HEK293 (cell line): ENCODE measurements around the gene PIANP.

Experiments used
- BCL11A ChIP-seq: fragments of 450-650 bp; formaldehyde crosslinking; IDR thresholded peaks from 2 replicates; pipeline ENCODE4 v1.5.1; 2016; ENCODE audit warnings: low read depth, missing biosample characterization, missing genetic modification characterization
- BCL11B ChIP-seq: fragments of 450-650 bp; formaldehyde crosslinking; IDR thresholded peaks from 2 replicates; pipeline ENCODE4 v1.5.1; 2016; ENCODE audit warnings: low read depth, missing biosample characterization, missing genetic modification characterization
- GLIS1 ChIP-seq: fragments of 450-650 bp; formaldehyde crosslinking; IDR thresholded peaks from 2 replicates; pipeline ENCODE4 v1.5.1; 2016; ENCODE audit warnings: missing biosample characterization, missing genetic modification characterization
- KLF10 ChIP-seq: fragments of 450-650 bp; IDR thresholded peaks from 2 replicates; pipeline ENCODE4 v1.5.1; 2018; ENCODE audit warnings: missing biosample characterization, mild to moderate bottlenecking, missing genetic modification characterization
- SCRT1 ChIP-seq: fragments of 450-650 bp; formaldehyde crosslinking; IDR thresholded peaks from 2 replicates; pipeline ENCODE4 v1.5.1; 2016; ENCODE audit warnings: missing biosample characterization, missing genetic modification characterization, borderline replicate concordance
- SP3 ChIP-seq: fragments of 450-650 bp; formaldehyde crosslinking; IDR thresholded peaks from 2 replicates; pipeline ENCODE4 v1.5.1; 2016; ENCODE audit warnings: missing biosample characterization, missing genetic modification characterization
- TCF7L2 ChIP-seq: IDR thresholded peaks from 2 replicates; pipeline ENCODE4 v1.6.1; 2011; ENCODE audit warnings: low read depth, mild to moderate bottlenecking, inconsistent platforms, low read length, moderate library complexity, borderline replicate concordance
- WT1 ChIP-seq: fragments of 450-650 bp; formaldehyde crosslinking; IDR thresholded peaks from 2 replicates; pipeline ENCODE4 v1.5.1; 2016; ENCODE audit warnings: missing biosample characterization, missing genetic modification characterization
- ZBTB1 ChIP-seq: fragments of 450-650 bp; formaldehyde crosslinking; IDR thresholded peaks from 2 replicates; pipeline ENCODE4 v1.5.1; 2016; ENCODE audit warnings: missing biosample characterization, missing genetic modification characterization
- ZBTB17 ChIP-seq: fragments of 450-650 bp; formaldehyde crosslinking; IDR thresholded peaks from 2 replicates; pipeline ENCODE4 v1.5.1; 2016; ENCODE audit warnings: missing biosample characterization, missing genetic modification characterization
- ZFP37 ChIP-seq: fragments of 450-650 bp; formaldehyde crosslinking; IDR thresholded peaks from 2 replicates; pipeline ENCODE4 v1.5.1; 2016; ENCODE audit warnings: missing biosample characterization, missing genetic modification characterization
- ZNF10 ChIP-seq: fragments of 450-650 bp; formaldehyde crosslinking; IDR thresholded peaks from 2 replicates; pipeline ENCODE4 v1.5.1; 2017; ENCODE audit warnings: missing biosample characterization, missing genetic modification characterization
- ZNF146 ChIP-seq: fragments of 450-650 bp; formaldehyde crosslinking; IDR thresholded peaks from 2 replicates; pipeline ENCODE4 v1.5.1; 2016; ENCODE audit warnings: missing biosample characterization, missing genetic modification characterization
- ZNF2 ChIP-seq: fragments of 450-650 bp; formaldehyde crosslinking; IDR thresholded peaks from 2 replicates; pipeline ENCODE4 v1.5.1; 2016; ENCODE audit warnings: missing biosample characterization, missing genetic modification characterization
- ZNF202 ChIP-seq: fragments of 450-650 bp; formaldehyde crosslinking; IDR thresholded peaks from 2 replicates; pipeline ENCODE4 v1.5.1; 2016; ENCODE audit warnings: missing biosample characterization, missing genetic modification characterization, borderline replicate concordance
- ZNF404 ChIP-seq: fragments of 450-650 bp; formaldehyde crosslinking; IDR thresholded peaks from 2 replicates; pipeline ENCODE4 v1.5.1; 2017; ENCODE audit warnings: missing biosample characterization, missing genetic modification characterization
- ZNF416 ChIP-seq: fragments of 450-650 bp; formaldehyde crosslinking; IDR thresholded peaks from 2 replicates; pipeline ENCODE4 v1.5.1; 2016; ENCODE audit warnings: missing biosample characterization, missing genetic modification characterization
- ZNF501 ChIP-seq: fragments of 450-650 bp; formaldehyde crosslinking; IDR thresholded peaks from 2 replicates; pipeline ENCODE4 v1.5.1; 2016; ENCODE audit warnings: missing biosample characterization, missing genetic modification characterization
- ZNF555 ChIP-seq: fragments of 450-650 bp; formaldehyde crosslinking; conservative IDR thresholded peaks from 2 replicates; pipeline ENCODE4 v1.5.1; 2017; ENCODE audit warnings: missing biosample characterization, mild to moderate bottlenecking, missing genetic modification characterization, inconsistent platforms
- ZNF561 ChIP-seq: fragments of 450-650 bp; IDR thresholded peaks from 2 replicates; pipeline ENCODE4 v1.5.1; 2018; ENCODE audit warnings: missing biosample characterization, missing genetic modification characterization, borderline replicate concordance
- ZNF571 ChIP-seq: fragments of 450-650 bp; formaldehyde crosslinking; IDR thresholded peaks from 2 replicates; pipeline ENCODE4 v1.5.0; 2017; ENCODE audit warnings: missing biosample characterization, missing genetic modification characterization
- ZSCAN30 ChIP-seq: fragments of 450-650 bp; IDR thresholded peaks from 2 replicates; pipeline ENCODE4 v1.5.1; 2018; ENCODE audit warnings: missing biosample characterization, mild to moderate bottlenecking, missing genetic modification characterization, moderate library complexity
- TF ChIP-seq, protein P1 (sequence below): fragments of 450-650 bp; formaldehyde crosslinking; IDR thresholded peaks from 2 replicates; pipeline ENCODE4 v1.5.1; 2016; ENCODE audit warnings: missing biosample characterization, missing genetic modification characterization
- TF ChIP-seq, protein P2 (sequence below): fragments of 450-650 bp; formaldehyde crosslinking; IDR thresholded peaks from 2 replicates; pipeline ENCODE4 v1.5.1; 2016; ENCODE audit warnings: missing biosample characterization, missing genetic modification characterization
- TF ChIP-seq, protein P3 (sequence below): fragments of 450-650 bp; formaldehyde crosslinking; IDR thresholded peaks from 2 replicates; pipeline ENCODE4 v1.5.1; 2016; ENCODE audit warnings: missing biosample characterization, missing genetic modification characterization
- TF ChIP-seq, protein P4 (sequence below): fragments of 450-650 bp; formaldehyde crosslinking; IDR thresholded peaks from 2 replicates; pipeline ENCODE4 v1.5.1; 2017; ENCODE audit warnings: missing biosample characterization, missing genetic modification characterization
- TF ChIP-seq, protein P5 (sequence below): fragments of 450-650 bp; formaldehyde crosslinking; IDR thresholded peaks from 2 replicates; pipeline ENCODE4 v1.5.1; 2016; ENCODE audit warnings: missing biosample characterization, missing genetic modification characterization
- TF ChIP-seq, protein P6 (sequence below): fragments of 450-650 bp; formaldehyde crosslinking; IDR thresholded peaks from 2 replicates; pipeline ENCODE4 v1.5.1; 2016; ENCODE audit warnings: missing biosample characterization, missing genetic modification characterization
- TF ChIP-seq, protein P7 (sequence below): fragments of 450-650 bp; formaldehyde crosslinking; IDR thresholded peaks from 2 replicates; pipeline ENCODE4 v1.5.1; 2016; ENCODE audit warnings: missing biosample characterization, missing genetic modification characterization

Gene PIANP

DNA sequence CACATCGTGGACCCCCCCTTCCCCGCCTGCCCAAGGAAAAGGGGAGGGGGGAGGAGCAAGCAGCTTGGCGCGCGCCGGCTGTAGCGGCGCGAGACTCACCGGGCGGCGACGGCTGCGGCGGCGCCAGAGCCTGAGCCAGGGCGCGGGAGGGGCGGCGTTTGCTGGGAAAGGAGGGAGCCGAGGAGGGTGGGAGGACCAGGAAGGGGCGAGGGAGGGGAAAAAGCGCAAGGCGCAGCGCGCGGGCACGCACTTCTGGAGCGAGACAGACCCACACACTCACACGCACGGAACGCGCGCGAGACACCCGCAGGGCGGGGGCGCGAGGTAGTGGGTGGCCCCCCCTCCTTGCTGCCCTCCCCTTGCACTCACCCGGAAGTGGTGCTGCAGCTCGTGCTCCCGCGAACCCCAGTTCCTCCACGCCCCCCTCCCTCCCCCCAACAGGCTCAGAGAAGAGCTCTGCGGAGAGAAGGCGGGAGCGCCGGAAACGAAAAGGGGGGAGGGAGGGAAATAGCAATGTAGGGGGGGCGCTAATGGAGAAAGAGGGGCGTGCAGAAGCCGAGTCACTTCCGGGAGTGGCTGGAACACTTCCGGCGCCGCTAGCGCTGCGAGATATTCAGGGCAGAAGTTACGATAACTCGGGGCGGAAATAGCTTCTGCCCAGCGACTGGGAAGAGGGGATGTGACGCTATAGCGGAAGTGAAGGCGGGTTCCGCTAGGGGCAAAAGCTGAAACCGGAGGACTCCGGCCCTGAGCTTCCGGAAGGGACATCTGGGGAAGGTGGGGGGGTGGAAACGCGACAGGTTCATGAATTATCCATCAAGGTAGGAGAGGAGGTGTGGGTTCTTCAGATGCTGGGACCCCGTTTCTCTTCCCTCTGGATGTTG is 11.4 kb downstream of the PIANP start, which contains the start of gene ZNF384 (continued):
- peak; percentile 96 for TF ChIP-seq SP3 (tag by site-specific recombination)
- TF ChIP-seq ZNF146, result peak; percentile 4; the same call in 1 of the 2 replicates
- TF ChIP-seq ZNF2, result peak; percentile 59; the same call in 1 of the 2 replicates
- TF ChIP-seq GLIS1, result peak; percentile 59; the same call in 1 of the 2 replicates
- TF ChIP-seq, protein P1, sequence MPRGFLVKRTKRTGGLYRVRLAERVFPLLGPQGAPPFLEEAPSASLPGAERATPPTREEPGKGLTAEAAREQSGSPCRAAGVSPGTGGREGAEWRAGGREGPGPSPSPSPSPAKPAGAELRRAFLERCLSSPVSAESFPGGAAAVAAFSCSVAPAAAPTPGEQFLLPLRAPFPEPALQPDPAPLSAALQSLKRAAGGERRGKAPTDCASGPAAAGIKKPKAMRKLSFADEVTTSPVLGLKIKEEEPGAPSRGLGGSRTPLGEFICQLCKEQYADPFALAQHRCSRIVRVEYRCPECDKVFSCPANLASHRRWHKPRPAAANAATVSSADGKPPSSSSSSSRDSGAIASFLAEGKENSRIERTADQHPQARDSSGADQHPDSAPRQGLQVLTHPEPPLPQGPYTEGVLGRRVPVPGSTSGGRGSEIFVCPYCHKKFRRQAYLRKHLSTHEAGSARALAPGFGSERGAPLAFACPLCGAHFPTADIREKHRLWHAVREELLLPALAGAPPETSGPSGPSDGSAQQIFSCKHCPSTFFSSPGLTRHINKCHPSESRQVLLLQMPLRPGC (tag by site-specific recombination), result peak; percentile 71; the same call in 1 of the 2 replicates
- TF ChIP-seq ZNF202 (tag by site-specific recombination), result no peak
- TF ChIP-seq ZNF404 (tag by site-specific recombination), result no peak
- TF ChIP-seq, protein P2, sequence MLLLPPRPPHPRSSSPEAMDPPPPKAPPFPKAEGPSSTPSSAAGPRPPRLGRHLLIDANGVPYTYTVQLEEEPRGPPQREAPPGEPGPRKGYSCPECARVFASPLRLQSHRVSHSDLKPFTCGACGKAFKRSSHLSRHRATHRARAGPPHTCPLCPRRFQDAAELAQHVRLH (tag by site-specific recombination), result peak; percentile 98
- TF ChIP-seq ZNF561 (tag by site-specific recombination), result peak; percentile 63
- no peak for TF ChIP-seq BCL11A (tag by site-specific recombination)
- TF ChIP-seq ZNF416, result no peak
- TF ChIP-seq, protein P3, sequence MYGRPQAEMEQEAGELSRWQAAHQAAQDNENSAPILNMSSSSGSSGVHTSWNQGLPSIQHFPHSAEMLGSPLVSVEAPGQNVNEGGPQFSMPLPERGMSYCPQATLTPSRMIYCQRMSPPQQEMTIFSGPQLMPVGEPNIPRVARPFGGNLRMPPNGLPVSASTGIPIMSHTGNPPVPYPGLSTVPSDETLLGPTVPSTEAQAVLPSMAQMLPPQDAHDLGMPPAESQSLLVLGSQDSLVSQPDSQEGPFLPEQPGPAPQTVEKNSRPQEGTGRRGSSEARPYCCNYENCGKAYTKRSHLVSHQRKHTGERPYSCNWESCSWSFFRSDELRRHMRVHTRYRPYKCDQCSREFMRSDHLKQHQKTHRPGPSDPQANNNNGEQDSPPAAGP (tag by site-specific recombination), result peak; percentile 93
- peak; percentile 81 for TF ChIP-seq WT1 (tag by site-specific recombination)
- TF ChIP-seq KLF10 (tag by site-specific recombination), result peak; percentile 89
- TF ChIP-seq ZNF501 (tag by site-specific recombination), result peak; percentile 69
- TF ChIP-seq, protein P4, sequence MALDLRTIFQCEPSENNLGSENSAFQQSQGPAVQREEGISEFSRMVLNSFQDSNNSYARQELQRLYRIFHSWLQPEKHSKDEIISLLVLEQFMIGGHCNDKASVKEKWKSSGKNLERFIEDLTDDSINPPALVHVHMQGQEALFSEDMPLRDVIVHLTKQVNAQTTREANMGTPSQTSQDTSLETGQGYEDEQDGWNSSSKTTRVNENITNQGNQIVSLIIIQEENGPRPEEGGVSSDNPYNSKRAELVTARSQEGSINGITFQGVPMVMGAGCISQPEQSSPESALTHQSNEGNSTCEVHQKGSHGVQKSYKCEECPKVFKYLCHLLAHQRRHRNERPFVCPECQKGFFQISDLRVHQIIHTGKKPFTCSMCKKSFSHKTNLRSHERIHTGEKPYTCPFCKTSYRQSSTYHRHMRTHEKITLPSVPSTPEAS (tag by site-specific recombination), result no peak; the same call in none of the 2 replicates
- TF ChIP-seq, protein P5, sequence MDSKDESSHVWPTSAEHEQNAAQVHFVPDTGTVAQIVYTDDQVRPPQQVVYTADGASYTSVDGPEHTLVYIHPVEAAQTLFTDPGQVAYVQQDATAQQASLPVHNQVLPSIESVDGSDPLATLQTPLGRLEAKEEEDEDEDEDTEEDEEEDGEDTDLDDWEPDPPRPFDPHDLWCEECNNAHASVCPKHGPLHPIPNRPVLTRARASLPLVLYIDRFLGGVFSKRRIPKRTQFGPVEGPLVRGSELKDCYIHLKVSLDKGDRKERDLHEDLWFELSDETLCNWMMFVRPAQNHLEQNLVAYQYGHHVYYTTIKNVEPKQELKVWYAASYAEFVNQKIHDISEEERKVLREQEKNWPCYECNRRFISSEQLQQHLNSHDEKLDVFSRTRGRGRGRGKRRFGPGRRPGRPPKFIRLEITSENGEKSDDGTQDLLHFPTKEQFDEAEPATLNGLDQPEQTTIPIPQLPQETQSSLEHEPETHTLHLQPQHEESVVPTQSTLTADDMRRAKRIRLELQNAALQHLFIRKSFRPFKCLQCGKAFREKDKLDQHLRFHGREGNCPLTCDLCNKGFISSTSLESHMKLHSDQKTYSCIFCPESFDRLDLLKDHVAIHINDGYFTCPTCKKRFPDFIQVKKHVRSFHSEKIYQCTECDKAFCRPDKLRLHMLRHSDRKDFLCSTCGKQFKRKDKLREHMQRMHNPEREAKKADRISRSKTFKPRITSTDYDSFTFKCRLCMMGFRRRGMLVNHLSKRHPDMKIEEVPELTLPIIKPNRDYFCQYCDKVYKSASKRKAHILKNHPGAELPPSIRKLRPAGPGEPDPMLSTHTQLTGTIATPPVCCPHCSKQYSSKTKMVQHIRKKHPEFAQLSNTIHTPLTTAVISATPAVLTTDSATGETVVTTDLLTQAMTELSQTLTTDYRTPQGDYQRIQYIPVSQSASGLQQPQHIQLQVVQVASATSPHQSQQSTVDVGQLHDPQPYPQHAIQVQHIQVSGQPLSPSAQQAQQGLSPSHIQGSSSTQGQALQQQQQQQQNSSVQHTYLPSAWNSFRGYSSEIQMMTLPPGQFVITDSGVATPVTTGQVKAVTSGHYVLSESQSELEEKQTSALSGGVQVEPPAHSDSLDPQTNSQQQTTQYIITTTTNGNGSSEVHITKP (tag by site-specific recombination), result peak; percentile 71
- TF ChIP-seq ZNF555, result no peak
- TF ChIP-seq ZBTB1 (tag by site-specific recombination), result peak; percentile 61; the same call in 1 of the 2 replicates
- no peak for TF ChIP-seq ZSCAN30
- TF ChIP-seq, protein P6, sequence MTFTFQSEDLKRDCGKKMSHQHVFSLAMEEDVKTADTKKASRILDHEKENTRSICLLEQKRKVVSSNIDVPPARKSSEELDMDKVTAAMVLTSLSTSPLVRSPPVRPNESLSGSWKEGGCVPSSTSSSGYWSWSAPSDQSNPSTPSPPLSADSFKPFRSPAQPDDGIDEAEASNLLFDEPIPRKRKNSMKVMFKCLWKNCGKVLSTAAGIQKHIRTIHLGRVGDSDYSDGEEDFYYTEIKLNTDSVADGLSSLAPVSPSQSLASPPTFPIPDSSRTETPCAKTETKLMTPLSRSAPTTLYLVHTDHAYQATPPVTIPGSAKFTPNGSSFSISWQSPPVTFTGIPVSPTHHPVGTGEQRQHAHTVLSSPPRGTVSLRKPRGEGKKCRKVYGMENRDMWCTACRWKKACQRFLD, result no peak
- no peak for TF ChIP-seq ZNF571 (tag by site-specific recombination)
- 0 out of 2 replicates have a peak, but pooled peaks have one; percentile 56 for TF ChIP-seq SCRT1 (tag by site-specific recombination)
- peak; percentile 87 for TF ChIP-seq ZBTB17 (tag by site-specific recombination)
- peak; percentile 53; the same call in 1 of the 2 replicates for TF ChIP-seq ZNF10 (tag by site-specific recombination)
- 0 out of 2 replicates have a peak, but pooled peaks have one; percentile 57 for TF ChIP-seq ZFP37 (tag by site-specific recombination)
- TF ChIP-seq, protein P7, sequence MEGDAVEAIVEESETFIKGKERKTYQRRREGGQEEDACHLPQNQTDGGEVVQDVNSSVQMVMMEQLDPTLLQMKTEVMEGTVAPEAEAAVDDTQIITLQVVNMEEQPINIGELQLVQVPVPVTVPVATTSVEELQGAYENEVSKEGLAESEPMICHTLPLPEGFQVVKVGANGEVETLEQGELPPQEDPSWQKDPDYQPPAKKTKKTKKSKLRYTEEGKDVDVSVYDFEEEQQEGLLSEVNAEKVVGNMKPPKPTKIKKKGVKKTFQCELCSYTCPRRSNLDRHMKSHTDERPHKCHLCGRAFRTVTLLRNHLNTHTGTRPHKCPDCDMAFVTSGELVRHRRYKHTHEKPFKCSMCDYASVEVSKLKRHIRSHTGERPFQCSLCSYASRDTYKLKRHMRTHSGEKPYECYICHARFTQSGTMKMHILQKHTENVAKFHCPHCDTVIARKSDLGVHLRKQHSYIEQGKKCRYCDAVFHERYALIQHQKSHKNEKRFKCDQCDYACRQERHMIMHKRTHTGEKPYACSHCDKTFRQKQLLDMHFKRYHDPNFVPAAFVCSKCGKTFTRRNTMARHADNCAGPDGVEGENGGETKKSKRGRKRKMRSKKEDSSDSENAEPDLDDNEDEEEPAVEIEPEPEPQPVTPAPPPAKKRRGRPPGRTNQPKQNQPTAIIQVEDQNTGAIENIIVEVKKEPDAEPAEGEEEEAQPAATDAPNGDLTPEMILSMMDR (tag by site-specific recombination), result peak; percentile 69; the same call in 1 of the 2 replicates
- TF ChIP-seq TCF7L2, result no peak
- no peak for TF ChIP-seq BCL11B (tag by site-specific recombination)
